Mesenchymal stem cell (in vitro differentiated cells and primary cell): ENCODE results near the gene KLHL13.

Source experiments
- DNase-seq: peaks from one replicate; pipeline ENCODE4 v3.0.0-alpha.2; 2013
- H2AFZ ChIP-seq: one replicate; pipeline ENCODE4 v1.6.1; 2013; ENCODE audit warnings: low read depth, mild to moderate bottlenecking, control low read depth, inconsistent platforms, low read length, moderate library complexity
- H2AK5ac ChIP-seq: 2 replicates; pipeline ENCODE4 v1.6.1; 2013; ENCODE audit warnings: low read length, moderate library complexity, mild to moderate bottlenecking, inconsistent platforms; ENCODE audit not compliant: severe bottlenecking
- H2BK120ac ChIP-seq: one replicate; pipeline ENCODE4 v1.6.1; 2013; ENCODE audit warnings: low read depth, mild to moderate bottlenecking, inconsistent platforms, low read length, moderate library complexity
- H2BK12ac ChIP-seq, 2 experiments: one replicate each; pipeline ENCODE4 v1.6.1; 2013; ENCODE audit warnings: inconsistent platforms in 2 of 2, low read length in 2 of 2, mild to moderate bottlenecking in 2 of 2, moderate library complexity in 2 of 2, control low read depth in 1 of 2
- H2BK15ac ChIP-seq: one replicate; pipeline ENCODE4 v1.6.1; 2013; ENCODE audit warnings: mild to moderate bottlenecking, low read depth, inconsistent platforms; ENCODE audit not compliant: poor library complexity, severe bottlenecking
- H2BK5ac ChIP-seq: 2 replicates; pipeline ENCODE4 v1.6.1; 2013; ENCODE audit warnings: low read depth, mild to moderate bottlenecking, low read length, control low read depth, inconsistent platforms; ENCODE audit not compliant: poor library complexity, severe bottlenecking
- H3K14ac ChIP-seq, 2 experiments: one replicate each; pipeline ENCODE4 v1.6.1; 2013; ENCODE audit warnings: inconsistent platforms in 2 of 2, low read length in 2 of 2, control low read depth in 1 of 2, mild to moderate bottlenecking in 1 of 2, moderate library complexity in 1 of 2
- H3K18ac ChIP-seq, 2 experiments: one replicate each; pipeline ENCODE4 v1.6.1; 2013; ENCODE audit warnings: inconsistent platforms in 2 of 2, low read length in 2 of 2, control low read depth in 1 of 2, low read depth in 1 of 2, mild to moderate bottlenecking in 1 of 2
- H3K23ac ChIP-seq, 2 experiments: one replicate each; pipeline ENCODE4 v1.6.1; 2013; ENCODE audit warnings: inconsistent platforms in 2 of 2, low read length in 2 of 2, mild to moderate bottlenecking in 2 of 2, moderate library complexity in 2 of 2, control low read depth in 1 of 2
- H3K27ac ChIP-seq: 2 replicates; pipeline ENCODE4 v1.5.1; 2013; ENCODE audit warnings: mild to moderate bottlenecking, moderate library complexity, low read length, control low read depth, inconsistent platforms; ENCODE audit not compliant: poor library complexity, severe bottlenecking
- H3K27me3 ChIP-seq, 2 experiments: 2 replicates each; pipeline versions ENCODE4 v1.6.1 to v1.7.0; 2013; ENCODE audit warnings: low read length in 2 of 2, mild to moderate bottlenecking in 2 of 2, moderate library complexity in 2 of 2, control low read depth in 1 of 2, inconsistent platforms in 1 of 2; ENCODE audit not compliant: control insufficient read depth in 1 of 2, insufficient read depth in 1 of 2
- H3K36me3 ChIP-seq, 2 experiments: 2 replicates each; pipeline versions ENCODE4 v1.6.1 to v1.7.0; 2013; ENCODE audit warnings: low read length in 2 of 2, control low read depth in 1 of 2, inconsistent platforms in 1 of 2, low read depth in 1 of 2, mild to moderate bottlenecking in 1 of 2; ENCODE audit not compliant: insufficient read depth in 2 of 2, control insufficient read depth in 1 of 2
- H3K4ac ChIP-seq, 2 experiments: one replicate each; pipeline ENCODE4 v1.6.1; 2013; ENCODE audit warnings: inconsistent platforms in 2 of 2, low read length in 2 of 2, mild to moderate bottlenecking in 2 of 2, moderate library complexity in 2 of 2, control low read depth in 1 of 2, low read depth in 1 of 2
- H3K4me1 ChIP-seq: 2 replicates; pipeline ENCODE4 v1.6.1; 2013; ENCODE audit warnings: low read depth, low read length, control low read depth; ENCODE audit not compliant: control insufficient read depth, insufficient read depth
- H3K4me2 ChIP-seq: 2 replicates; pipeline ENCODE4 v1.6.1; 2013; ENCODE audit warnings: low read length, mild to moderate bottlenecking, inconsistent platforms; ENCODE audit not compliant: poor library complexity, severe bottlenecking
- H3K4me3 ChIP-seq, 2 experiments: 2 replicates each; pipeline versions ENCODE4 v1.5.1 to v1.7.0; 2013; ENCODE audit warnings: low read length in 2 of 2, mild to moderate bottlenecking in 2 of 2, control low read depth in 1 of 2, low read depth in 1 of 2; ENCODE audit not compliant: insufficient read depth in 1 of 2
- H3K79me1 ChIP-seq: replicated peaks from 2 replicates; pipeline ENCODE4 v1.6.1; 2013; ENCODE audit warnings: mild to moderate bottlenecking, control low read depth, low read length, inconsistent platforms; ENCODE audit not compliant: poor library complexity, severe bottlenecking
- H3K9ac ChIP-seq: 2 replicates; pipeline ENCODE4 v1.7.0; 2013; ENCODE audit warnings: mild to moderate bottlenecking, low read length, moderate library complexity
- H3K9me3 ChIP-seq: 2 replicates; pipeline ENCODE4 v1.7.0; 2013; ENCODE audit warnings: mild to moderate bottlenecking, low read length; ENCODE audit not compliant: control insufficient read depth
- H4K8ac ChIP-seq: one replicate; pipeline ENCODE4 v1.6.1; 2013; ENCODE audit warnings: inconsistent platforms, mild to moderate bottlenecking, low read length, moderate library complexity
- H4K91ac ChIP-seq: one replicate; pipeline ENCODE4 v1.6.1; 2013; ENCODE audit warnings: mild to moderate bottlenecking, low read length, inconsistent platforms
- WGBS: methylation state at CpG from one replicate; pipeline ENCODE4 v1.1.7; 2013; ENCODE audit warnings: mixed read lengths; 5-methylcytosine and 5-hydroxymethylcytosine counted together

The KLHL13 gene

DNA sequence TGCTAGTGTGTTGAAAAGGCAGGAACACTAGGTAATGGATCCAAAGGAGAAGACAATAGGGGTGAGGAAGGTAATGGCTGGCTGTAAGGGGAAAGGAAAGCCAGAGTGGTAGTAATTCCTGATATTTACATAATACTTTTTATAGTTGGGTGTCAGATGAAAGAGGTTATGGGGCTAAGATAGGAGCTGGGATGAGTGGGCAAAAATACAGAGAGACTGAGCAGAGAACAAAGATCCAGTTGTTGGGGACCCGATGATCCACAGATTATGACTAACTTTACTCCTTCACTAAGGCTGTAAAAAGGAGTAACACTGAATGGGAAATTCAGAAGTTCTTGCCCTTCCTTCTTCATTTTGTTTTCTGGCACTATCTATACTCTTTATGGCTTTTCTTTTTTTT is 138.2 kb downstream of the KLHL13 start:
- Histone ChIP-seq H4K91ac (no peak overlapping the region), H2BK120ac (no peak overlapping the region), H3K4ac (no peak overlapping the region), H3K36me3 (no peaks in the 10 kb centered on the region), H2BK12ac (no peak overlapping the region), H3K14ac (no peak overlapping the region), H3K4me1 (no peaks in the 10 kb centered on the region), H2BK5ac (no peak overlapping the region), H2BK15ac (no peak overlapping the region), H3K9me3 (no peaks in the 10 kb centered on the region), H3K27me3 (no peaks in the 10 kb centered on the region), H3K4me2 (no peak overlapping the region), H3K23ac (no peak overlapping the region), H3K4me3 (no peak overlapping the region), H2AK5ac (no peak overlapping the region), H2AFZ (no peak overlapping the region), H4K8ac (no peak overlapping the region), H3K9ac (no peak overlapping the region), H3K18ac (no peak overlapping the region), H3K79me1 (no peaks in the 10 kb centered on the region), H3K27ac (no peak overlapping the region)
- WGBS: no CpG with 5 or more reads among the region's 1 CpG
- DNase-seq: no peak

DNA sequence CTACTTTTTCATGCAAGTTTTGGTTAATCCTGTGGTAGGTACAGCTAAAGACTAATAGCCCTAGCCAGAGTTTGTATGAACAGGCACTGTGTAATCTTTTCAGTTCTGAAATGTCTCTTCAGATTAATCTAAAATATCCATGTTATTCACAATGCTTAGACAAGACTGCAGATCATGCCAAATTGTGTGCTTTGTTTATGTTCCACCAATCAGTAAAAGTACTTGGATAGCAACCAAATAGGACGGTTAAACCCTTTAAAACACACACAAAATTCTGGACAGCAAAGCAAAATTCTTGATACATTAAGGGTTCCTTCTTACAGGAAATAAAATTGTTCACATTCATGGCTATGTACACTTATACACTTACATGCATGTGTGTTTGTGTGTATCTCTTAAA is 139.1 kb downstream of the KLHL13 start:
- no peak overlapping the region for H2BK5ac ChIP-seq
- no peak overlapping the region for H3K4ac ChIP-seq
- H2BK12ac ChIP-seq: no peak overlapping the region
- H4K8ac ChIP-seq: no peak overlapping the region
- no peak overlapping the region for H2BK120ac ChIP-seq
- H3K4me3 ChIP-seq: no peak overlapping the region
- H3K9me3 ChIP-seq: no peaks in the 10 kb centered on the region
- no peak overlapping the region for H3K14ac ChIP-seq
- no peaks in the 10 kb centered on the region for H3K79me1 ChIP-seq
- H4K91ac ChIP-seq: no peak overlapping the region
- DNase-seq: no peak
- no peak overlapping the region for H2AFZ ChIP-seq
- no peaks in the 10 kb centered on the region for H3K27me3 ChIP-seq
- no peak overlapping the region for H2AK5ac ChIP-seq
- WGBS: no CpG with 5 or more reads among the region's 1 CpG
- H3K4me1 ChIP-seq: no peaks in the 10 kb centered on the region
- no peak overlapping the region for H3K27ac ChIP-seq
- no peak overlapping the region for H2BK15ac ChIP-seq
- H3K36me3 ChIP-seq: no peaks in the 10 kb centered on the region
- no peak overlapping the region for H3K4me2 ChIP-seq
- no peak overlapping the region for H3K18ac ChIP-seq
- H3K9ac ChIP-seq: no peak overlapping the region
- no peak overlapping the region for H3K23ac ChIP-seq

DNA sequence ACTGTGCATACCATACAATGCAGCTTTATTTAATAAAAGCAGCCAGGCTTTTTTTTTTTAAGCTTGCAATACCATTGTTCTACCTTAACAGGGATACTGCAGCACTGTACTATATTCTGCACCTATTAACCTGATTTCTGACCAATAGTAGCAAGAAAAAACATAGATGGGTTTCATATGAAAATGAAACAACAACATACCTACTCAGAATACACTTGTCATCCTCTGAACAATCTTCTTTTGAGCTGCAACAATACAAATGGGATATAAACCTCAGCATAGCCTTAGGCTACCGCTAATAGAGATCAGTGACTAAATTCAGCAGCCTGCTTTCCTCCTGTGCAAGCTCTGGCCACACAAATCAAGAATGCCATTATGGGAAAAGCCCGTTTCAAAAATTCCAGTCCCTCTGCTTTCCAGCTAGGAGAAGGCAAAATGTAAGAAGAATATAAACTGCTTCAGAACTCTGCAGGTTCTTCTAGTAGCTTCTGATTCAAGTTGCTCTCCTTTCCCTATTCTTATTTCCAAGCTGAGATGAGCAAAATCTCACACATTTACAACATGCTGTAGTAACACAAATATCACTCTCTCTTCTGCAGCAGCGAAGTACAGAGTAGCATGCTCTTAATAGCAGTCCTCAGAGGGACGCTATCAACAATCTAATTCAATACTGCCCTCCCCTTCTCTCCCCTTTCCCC is 143.4 kb downstream of the KLHL13 start:
- H2BK5ac ChIP-seq: no peak overlapping the region
- 64% methylated on average over 3 of the region's 4 CpGs for WGBS
- H3K4me2 ChIP-seq: no peak overlapping the region
- no peaks in the 10 kb centered on the region for H3K36me3 ChIP-seq
- no peak overlapping the region for H2BK120ac ChIP-seq
- no peaks in the 10 kb centered on the region for H3K4me1 ChIP-seq
- no peaks in the 10 kb centered on the region for H3K27me3 ChIP-seq
- H2AFZ ChIP-seq: no peak overlapping the region
- no peak overlapping the region for H3K4me3 ChIP-seq
- DNase-seq: no peak
- no peak overlapping the region for H3K18ac ChIP-seq
- H2AK5ac ChIP-seq: no peak overlapping the region
- no peak overlapping the region for H3K9ac ChIP-seq
- H3K27ac ChIP-seq: no peak overlapping the region
- no peak overlapping the region for H4K8ac ChIP-seq
- H2BK15ac ChIP-seq: no peak overlapping the region
- H3K79me1 ChIP-seq: no peaks in the 10 kb centered on the region
- H3K9me3 ChIP-seq: no peaks in the 10 kb centered on the region
- H3K23ac ChIP-seq: no peak overlapping the region
- H4K91ac ChIP-seq: no peak overlapping the region
- H3K4ac ChIP-seq: no peak overlapping the region
- no peak overlapping the region for H2BK12ac ChIP-seq
- no peak overlapping the region for H3K14ac ChIP-seq

DNA sequence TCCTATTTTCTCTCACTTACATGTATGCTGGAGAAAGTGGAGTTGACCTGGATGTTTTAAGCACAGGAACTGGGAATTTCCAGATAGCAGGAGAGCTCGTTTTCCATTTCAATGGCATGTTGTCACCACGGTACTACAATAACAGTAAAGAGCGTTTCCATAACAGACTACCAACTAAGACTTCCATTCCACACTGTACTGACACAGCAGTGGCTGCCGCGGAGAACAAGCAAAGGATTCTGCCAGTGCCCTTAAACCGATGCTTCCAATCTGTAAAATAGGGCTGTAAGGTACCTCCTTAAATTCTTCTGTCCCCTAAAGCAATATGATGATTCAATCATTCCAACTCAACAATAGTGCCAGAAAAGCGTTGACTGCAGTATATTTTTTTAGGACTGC is 143.9 kb downstream of the KLHL13 start:
- Histone ChIP-seq H3K4me1 (no peaks in the 10 kb centered on the region), H2BK15ac (no peak overlapping the region), H3K9me3 (no peaks in the 10 kb centered on the region), H3K4me2 (no peak overlapping the region), H2BK5ac (no peak overlapping the region), H4K8ac (no peak overlapping the region), H2BK12ac (no peak overlapping the region), H2AFZ (no peak overlapping the region), H3K4ac (no peak overlapping the region), H3K18ac (no peak overlapping the region), H2BK120ac (no peak overlapping the region), H3K36me3 (no peaks in the 10 kb centered on the region), H3K14ac (no peak overlapping the region), H3K9ac (no peak overlapping the region), H3K27me3 (no peaks in the 10 kb centered on the region), H4K91ac (no peak overlapping the region), H3K27ac (no peak overlapping the region), H2AK5ac (no peak overlapping the region), H3K23ac (no peak overlapping the region), H3K4me3 (no peak overlapping the region), H3K79me1 (no peaks in the 10 kb centered on the region)
- WGBS: 26% methylated on average over 7 of the region's 7 CpGs
- DNase-seq: no peak
